ENCODE measurements around the gene RGS9.

RGS9 gene

GRCh38 chr17:65261152-65261551, 124.0 kb downstream of the RGS9 start:
- DNase-seq (ENCODE audit: low spot score): no peak

GRCh38 chr17:65261682-65262636, 124.8 kb downstream of the RGS9 start:
- DNase-seq (ENCODE audit: low spot score): no peak

- no peak for DNase-seq (ENCODE audit: low spot score)
These were observed 128.1 kb downstream of the RGS9 start for GRCh38 chr17:65265276-65265675.

GRCh38 chr17:65268832-65269231, 131.7 kb downstream of the RGS9 start:
- DNase-seq (ENCODE audit: low spot score): peak; percentile 45

DNA sequence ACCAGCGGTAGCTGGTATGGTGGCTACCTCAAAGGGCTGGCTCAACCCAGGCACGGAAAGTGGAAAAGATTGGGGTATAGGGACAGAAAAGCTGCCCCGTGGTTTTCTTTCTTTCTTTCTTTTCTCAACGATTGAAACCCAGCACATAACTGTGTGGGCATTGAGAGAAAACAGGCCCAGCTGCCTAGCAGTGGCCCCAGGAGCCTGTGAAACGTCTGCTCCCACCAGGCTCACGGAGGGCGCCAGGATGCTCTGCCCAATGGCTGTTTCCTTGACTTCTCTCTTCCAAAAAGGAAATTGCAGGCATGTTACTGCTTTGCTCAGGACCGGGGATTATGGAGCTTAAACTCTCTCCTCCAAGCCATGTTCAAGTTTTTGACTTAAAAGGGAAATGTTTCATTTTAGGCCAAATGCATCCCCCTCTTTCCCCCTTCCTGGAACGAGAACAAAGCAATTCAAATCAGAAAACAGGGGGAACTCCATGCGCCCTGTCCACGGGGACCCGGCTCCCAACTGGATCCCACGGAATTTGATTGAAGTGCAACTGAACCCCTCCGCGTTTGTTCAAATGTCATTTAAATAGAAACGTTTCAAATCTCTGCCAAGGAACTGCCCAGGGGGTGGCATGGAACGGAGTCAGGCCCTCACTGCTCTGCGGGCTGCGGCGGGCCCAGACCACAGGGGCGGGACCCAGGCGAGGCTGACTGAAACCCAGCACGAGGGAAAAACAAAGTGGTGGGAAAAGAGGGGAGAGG, 133.5 kb downstream of the RGS9 start:
- no peak for DNase-seq (ENCODE audit: low spot score)

DNA sequence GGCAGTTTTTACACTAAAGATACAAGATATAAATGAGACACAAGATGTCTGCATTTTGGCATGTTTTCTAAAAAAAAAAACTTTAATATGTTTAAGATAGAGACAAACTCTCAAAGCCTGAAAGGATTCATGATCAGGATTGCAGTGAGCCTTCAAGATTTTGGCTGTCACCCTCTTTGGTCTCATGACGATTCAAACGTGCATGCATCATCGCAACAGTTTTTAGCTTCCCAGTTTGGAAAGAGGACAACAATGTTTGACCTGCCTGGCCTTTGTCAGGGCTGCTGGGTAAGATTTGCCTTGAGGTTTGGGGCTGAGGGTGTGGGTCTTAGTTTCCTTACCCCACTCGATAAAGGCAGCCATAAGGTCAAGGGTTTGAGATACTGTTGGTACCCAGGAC, 134.1 kb downstream of the RGS9 start:
- no peak for DNase-seq (ENCODE audit: low spot score)
